Stimulated activated CD4-positive, alpha-beta T cell treated with anti-CD3 and anti-CD28 coated beads, Interleukin-1b, Interleukin-23, amount 100 ng/mL, for 1 hour (primary cell): Measurements from ENCODE around the gene RNF123.
"Not testable (repeated sequence)": the region's sequence is repeated elsewhere in the genome, so short reads cannot be mapped to it uniquely, and the experiment has no call there.

Experiments
- DNase-seq, 2 donors: peaks; one replicate each; pipeline ENCODE4 v3.0.0-alpha.2; 2020; ENCODE audit warnings: low read depth in 2 of 2

Gene RNF123

DNA sequence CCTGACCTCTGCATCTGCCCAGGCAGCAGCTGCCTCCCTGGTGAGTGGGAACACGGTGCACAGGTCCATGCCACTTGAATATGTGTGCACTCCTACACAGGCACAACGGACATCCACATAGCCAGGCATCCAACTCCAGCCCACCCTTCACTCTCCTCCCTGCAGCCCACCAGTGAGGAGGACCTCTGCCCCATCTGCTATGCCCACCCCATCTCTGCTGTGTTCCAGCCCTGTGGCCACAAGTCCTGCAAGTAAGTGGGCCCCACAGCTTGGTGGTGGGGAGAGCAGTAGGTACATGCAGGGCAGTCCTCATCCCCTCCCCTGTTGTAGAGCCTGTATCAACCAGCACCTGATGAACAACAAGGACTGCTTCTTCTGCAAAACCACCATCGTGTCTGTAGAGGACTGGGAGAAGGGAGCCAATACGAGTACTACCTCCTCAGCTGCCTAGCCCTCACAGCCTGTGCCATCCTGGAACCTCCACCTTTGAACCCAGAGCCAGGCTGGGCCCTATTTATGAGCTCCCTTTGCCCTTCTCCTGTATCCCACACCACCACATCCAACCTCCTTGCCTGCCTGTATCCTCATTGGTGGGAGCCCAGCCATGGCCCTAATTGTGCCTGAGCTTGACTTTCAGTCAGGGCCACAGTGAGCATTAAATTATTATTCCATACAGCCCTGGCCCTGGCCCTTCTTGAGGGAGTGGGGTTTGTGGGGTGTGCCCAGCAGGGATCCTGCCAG is 31.7 kb downstream of the RNF123 start:
- no peak for DNase-seq

DNA sequence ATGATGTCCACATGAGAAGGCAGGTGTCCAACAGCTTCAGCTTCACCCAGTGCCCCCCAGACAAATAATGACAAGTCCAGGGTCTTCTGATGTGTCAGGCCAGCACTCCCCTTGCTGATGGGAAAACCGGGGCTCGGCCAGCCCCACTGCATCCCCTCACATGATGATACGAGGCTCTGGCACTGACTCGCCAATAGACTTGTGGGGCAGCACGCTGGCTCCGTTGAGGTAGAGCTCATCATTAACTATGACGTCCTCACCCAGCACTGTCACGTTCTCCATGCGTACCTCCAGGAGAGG is 32.2 kb downstream of the RNF123 start:
- no peak for DNase-seq

DNA sequence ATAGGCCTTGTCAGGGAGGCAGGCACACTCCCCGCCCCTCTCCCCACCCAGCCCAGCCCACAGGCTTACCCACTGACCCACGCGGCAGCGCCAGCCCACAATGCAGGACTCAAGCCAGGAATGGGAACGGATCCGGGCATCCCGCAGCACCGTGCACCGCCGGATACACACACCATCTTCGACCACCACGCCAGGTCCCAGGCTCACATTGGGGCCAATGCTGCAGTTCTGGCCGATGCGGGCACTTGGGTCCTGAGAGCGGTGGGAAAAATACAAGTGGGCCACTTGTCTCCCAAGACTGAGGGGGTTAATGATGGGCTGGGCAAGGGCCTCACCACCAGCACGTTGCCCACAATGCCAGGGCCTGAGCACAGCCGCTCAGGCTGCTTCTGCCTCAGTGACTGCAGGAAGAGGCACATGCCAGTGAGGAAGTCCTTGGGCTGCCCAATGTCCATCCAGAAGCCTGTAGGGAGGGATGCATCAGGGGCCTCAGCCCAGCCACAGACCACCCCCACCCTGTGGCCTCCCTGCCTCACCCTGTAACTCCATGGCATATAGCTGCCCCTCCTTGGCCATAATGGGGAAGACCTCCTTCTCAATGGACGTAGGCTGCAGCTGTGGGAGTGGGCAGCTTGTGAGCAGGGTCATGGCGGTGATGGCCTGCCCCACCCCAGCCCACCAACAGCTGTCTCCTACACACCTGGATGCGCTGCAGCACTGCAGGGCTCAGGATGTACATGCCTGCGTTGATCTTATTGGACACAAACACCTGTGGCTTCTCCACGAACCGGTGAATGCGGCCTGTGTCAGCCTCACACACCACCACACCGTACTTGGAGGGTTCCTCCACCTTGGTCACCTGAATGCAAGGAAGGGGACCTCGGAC is 32.8 kb downstream of the RNF123 start:
- no peak for DNase-seq

DNA sequence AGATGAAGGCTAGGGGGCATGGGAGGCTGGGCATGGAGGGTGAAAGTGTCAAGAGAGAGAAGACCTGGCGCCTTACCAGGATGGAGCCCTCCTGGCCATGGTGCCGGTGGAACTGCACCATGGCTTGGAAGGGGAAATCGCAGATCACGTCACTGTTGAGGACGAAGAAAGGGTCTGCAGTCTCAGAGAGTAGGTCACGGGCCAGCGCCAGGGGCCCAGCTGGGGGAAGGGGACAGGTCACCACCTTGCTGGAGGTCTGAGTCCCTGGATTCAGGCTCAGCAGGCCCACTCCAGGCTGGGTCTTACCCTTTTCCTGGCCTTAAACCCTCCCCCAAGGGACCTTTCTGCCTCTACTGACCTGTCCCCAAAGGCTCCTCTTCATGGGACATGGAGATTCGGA is 33.5 kb downstream of the RNF123 start:
- no peak for DNase-seq

DNA sequence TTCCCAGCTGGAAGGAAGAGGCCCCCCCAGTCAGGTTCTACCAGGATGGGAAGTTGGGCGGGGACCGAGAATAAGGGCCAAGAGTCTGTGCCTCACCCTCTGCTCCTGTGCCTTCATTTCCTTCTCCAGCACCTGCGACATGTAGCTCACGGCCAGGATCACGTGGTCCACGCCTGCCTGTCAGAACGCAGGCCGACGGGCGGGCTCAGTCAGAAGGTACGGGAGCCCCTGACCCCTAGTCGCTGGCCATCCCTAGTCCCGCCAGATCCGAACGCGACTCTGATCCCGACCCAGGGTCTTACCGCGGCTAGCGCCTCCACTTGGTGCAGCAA is 33.9 kb downstream of the RNF123 start:
- no peak for DNase-seq

DNA sequence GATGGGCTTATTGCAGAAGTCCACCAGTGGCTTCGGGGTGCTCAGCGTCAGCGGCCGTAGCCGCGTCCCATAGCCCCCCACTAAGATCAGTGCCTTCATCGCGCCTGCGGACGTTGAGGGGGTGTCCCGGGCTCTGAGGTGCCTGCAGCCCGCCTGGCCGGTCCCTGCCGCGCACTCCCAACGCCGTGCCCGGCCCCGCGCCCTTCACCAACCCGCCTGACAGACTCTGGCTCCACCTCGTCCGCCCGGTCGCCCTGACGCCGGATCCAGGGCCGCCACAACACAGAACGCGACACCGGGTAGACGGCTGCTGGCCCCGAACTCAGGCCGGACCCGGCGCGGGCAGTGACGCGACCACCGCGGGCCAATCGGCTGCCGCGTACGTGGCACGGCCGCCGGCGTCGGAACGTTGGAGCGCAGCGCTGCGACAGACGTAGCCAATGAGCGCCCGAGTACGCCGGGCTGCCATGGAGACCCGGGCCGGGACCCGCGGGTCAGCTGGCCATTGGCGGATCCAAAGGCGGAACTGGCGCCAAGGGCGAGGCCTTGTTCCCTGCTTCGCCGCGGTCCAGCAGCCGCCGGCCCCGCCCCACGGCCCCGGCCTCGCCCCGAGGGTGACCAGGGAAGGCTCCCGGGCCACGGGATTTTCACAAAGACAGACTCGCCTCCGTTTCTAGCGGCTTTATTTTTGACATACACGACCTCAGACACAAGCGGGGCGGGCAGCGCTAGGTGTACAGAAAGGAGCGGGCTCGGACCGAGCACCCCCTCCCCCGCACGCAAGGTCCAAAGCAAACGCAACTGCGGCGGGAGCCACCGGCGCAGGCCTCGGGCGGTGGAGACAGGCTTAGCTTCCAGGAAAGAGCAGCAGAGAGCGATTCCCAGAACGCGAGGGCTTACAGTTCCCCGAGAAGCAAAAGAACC is 34.5 kb downstream of the RNF123 start, which contains the start of gene GMPPB:
GMPPB (minus strand) TSS at position 324 of the 924 bp plus-strand sequence; CDS start at position 99, 225 bp downstream.
- DNase-seq: peak; percentile 71 to 78

DNA sequence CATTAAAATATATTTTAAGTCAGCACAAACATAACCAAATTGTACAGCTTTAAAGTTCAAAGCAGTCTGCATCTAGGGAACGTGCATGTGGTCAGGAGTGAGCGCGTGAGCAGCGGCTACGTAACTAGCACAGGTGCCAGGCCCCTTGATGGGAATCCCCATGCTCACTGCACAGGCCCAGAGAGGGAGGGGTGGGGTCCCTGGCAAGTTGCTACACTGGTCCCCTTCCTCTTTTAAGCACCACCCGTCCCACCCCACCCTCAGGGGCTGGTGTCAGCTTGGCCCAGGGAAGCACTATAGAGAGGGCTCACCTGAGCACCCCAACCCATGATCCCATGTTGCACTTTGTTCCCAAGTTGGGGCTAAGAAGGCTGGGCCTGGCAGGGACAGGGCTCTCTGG is 35.2 kb downstream of the RNF123 start:
- no peak for DNase-seq

DNA sequence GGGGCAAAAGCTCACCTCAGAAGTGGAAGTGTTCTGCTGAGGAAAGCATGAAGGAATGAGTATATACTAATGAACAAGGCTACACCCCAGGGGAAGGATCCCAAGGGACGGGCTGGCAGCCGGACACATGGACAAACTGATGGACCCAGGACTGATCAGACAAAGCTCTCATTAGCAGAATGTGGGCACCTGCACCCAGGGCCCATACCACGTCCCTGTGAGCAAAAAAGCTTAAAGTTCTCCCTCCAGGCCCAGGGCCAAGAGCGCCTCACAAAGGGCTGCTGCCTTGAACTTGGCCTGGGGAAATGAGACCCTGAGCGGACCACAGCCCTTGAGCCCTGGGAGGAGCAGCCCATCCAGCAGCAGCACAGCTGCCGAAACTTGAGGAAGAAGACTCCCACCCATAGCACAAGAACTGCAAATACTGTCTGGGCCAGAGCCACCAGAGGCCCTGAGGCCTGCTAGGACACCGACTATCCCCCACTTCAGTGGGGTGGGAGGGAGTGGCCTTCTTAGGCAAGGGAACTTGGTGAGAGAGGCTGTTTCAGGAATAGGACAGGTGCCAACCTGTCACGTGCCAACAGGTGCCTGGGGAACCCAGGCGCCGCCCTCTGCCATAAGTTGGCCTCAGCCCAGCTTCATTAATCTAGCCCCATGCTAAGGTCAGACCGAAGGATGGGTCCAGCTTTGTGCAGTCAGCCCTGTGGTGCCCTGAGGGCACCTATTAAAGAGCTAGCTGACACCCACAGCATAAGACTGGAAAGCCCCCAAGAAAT is 36.7 kb downstream of the RNF123 start:
- DNase-seq: no peak

DNA sequence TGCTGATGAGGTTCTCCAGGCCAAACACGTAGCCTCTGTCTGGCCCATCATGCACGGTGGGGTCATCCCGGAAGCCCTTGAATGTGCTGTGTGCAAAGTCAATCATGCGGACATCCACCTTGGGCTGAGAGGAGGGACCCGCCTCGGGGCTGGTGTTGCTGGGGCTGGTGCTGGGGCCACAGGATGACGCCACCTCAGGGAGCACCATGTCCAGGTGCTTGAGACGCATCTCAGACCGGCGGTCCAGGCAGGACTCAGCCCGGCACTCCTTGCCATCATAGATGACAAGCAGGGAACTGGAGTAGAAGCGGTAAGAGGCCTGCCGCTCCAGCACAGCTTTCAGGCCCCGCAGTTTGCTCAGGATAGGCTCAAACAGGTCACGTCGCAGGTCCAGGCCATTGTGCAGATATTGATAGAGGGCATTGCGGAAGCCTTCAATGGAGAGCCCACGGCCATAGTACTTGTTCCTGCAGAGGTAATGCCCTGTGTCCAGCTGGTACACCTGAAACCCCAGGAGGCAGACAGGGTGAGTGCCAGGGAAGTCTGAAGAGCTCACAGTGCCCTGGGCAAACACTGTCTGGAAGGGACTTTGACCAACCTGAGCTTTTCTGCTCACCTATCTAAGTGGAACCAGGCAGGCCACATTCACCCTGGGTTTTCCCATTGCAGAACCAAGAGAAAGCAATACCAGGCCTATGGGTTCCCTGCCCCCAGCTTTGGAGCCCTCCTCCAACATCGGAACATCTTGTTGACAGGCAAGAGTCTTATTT is 38.0 kb downstream of the RNF123 start:
- no peak for DNase-seq

DNA sequence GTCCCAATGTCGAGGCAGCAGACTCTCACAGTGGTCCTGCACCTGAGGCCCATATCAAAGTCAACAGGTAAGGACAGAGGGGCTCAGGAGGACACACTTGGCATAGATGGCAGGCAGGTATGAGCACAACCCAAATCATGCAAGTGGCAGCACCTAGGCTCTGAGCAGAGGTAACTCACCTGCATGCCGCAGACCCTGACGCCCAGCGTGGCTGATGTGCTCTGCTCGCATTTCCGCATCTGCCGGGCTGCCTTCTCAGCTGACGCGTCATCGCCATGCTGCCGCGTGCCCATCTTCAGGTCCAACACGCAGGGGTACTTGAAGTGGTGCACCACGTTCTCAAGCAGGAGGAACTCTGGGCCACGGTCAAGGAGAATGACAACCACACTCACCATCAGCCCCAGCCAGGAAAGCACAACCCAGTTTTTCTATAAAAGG is 38.6 kb downstream of the RNF123 start:
- no peak for DNase-seq

DNA sequence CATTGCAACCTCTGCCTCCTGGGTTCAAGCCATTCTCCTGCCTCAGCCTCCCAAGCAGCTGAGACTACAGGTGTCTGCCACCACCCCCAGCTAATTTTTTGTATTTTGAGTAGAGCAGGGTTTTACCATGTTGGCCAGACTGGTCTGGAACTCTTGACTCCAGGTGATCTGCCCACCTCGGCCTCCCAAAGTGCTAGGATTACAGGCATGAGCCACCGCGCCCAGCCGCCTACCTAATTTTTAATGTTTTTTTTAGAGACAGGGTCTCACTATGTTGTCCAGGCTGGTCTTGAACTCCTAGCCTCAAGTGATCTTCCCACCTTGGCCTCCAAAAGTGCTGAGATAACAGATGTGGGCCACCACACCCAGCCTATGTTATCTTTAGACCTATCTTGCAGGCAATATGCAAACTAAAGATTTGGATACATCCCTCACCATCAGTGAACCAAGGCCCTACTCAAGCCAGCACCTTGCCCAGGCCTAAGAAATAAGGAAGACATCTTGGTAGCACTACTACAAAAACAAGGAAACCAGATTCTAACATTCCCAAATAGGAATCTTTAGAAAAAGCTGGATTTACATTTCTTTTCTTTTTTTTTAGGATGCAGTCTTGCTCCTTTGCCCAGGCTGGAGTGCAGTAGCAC is 40.7 kb downstream of the RNF123 start:
- no peak for DNase-seq

DNA sequence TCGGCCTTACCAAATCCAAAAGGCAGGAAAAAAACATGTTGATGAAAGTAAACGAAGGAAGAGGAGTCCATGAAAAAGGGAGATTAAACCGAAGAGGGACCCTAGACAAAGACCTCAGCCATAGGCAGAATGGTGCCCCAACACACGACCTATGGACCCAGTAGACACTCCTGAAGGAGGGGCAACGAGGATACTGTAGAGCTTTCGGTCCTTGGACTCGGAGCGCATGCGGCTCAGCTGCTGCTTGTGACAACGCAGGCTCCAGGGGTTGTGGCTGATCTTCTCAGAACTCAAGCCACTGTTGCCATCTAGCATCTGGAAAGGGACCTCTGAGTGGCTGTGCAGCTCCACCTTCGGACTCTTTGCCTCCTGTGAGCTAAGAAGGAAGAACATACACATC is 43.2 kb downstream of the RNF123 start:
- DNase-seq: no peak

DNA sequence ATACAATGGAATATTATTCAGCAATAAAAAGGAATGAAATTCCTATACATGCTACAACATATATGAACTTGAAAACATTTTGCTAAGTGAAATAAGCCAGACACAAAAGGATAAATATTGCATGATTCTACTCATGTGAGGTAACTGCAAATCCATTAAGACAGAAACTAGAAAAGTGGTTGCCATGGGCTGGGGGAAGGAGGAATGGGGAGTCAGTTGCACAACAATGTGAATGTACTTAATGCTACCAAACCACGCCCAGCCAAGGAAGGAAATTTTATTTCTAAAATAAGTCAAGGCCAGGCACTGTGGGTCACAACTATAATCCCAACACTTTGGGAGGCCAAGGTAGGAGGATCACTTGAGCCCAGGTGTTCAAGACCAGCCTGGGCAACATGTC is 44.2 kb downstream of the RNF123 start:
- DNase-seq: no peak

DNA sequence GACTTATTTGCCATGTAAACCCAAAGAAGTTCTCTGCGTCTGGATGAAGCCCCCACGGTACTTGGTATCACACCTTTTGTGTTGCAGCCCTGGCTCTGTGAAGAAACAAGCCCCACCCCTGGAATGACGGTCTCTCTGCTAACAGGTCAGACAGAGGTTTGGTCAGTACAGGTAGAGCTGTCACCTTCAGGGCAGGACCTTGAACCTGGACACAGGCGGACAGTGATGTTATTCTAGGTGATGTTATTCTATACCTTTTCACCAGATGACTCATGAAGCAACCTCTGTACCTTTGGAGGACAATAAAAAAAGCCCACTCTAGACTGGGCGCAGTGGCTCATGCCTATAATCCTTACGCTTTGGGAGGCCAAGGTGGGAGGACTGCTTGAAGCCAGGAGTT is 45.4 kb downstream of the RNF123 start:
- no peak for DNase-seq

DNA sequence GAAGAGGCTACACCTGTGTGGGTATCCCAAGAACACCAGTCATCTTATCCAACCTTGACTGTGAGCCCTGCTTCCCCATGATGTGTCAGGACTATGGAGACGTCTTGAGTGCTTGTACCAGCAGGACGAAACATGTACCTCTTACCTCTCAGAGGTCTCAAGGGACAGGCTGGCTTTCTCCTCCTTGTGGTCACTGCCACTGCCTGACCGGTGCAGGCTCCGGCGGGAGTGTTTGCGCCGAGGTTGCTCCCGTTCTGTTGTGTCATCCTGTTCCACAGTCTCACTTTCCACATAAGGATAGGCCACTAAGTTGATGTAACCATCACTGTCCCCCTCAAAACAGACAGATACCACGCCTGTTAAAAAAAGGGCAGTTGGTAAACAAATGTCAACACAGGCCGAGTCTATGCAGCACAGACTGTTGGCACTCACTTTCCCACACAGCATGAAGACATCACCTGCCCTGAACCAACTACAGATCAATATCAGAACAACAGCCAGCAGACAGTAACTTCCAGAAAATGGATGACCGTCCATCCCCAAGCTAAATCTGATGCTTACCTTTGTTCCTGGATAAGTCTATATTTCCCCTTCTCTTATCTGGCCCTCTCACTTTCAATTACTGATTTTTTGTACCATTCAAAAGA is 48.8 kb downstream of the RNF123 start:
- DNase-seq: no peak

DNA sequence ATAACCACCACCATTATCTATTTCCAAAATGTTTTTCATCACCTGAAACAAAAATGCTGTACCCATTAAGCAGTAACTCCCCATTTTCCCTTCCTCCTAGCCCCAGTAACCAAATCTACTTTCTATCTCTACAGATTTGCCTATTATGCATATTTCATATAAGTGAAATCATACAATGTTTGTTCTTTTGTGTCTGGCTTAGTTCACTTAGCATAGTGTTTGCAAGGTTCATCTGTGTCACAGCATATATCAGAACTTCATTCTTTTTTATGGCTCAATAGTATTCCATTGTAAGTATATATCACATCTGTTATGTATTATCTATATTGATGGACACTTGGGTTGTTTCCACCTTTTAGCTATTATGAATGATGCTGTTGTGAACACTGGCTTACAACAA is 51.1 kb downstream of the RNF123 start:
- no peak for DNase-seq

DNA sequence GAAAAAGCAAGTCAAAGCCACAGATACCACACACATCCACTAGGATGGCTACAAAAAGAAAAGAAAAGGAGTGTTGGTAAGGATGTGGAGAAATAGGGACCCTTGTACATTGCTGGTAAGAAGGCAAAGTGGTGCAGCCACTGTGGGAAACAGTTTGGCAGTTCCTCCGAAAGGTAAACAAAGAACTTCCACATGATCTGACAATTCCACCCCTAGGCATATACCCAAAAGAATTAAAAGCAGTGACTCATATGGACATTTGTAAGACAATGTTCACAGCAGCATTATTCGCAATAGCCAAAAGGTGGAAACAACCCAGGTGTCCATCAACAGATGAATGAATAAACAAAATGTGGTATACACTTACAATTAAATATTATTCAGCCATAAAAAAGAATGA is 56.6 kb downstream of the RNF123 start:
- no peak for DNase-seq

DNA sequence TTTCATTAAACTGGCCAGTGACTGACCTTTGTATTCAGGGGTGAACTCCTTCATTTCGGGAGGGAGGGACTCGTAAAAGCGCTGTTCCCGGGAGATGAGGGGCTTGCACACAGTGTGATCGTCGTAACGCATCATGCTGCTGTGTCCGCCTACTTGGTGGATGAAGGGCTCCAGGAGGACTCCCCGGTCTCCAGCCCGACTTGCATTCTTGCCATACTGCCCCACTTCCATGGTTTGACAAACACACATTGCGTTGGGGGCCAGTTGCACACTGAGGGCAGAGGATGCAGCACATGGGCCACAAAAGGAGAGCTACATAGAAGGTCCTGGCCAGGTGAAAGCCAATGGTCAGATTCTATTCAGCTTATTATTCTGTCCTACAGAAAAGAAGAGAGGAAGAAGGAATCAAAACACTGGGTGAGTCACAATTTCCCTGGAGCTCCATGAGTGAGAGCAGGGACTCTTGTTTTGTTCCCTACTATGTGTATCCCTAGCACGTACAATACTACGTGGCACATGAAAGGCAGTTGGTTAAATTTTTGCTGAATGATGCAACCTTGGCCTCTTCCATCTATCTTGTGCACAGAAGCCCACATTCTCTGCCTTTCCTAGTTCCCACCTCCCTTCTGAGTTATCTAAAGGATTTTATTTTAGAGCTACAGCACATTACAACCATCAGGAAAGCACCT is 58.6 kb downstream of the RNF123 start:
- DNase-seq: no peak

DNA sequence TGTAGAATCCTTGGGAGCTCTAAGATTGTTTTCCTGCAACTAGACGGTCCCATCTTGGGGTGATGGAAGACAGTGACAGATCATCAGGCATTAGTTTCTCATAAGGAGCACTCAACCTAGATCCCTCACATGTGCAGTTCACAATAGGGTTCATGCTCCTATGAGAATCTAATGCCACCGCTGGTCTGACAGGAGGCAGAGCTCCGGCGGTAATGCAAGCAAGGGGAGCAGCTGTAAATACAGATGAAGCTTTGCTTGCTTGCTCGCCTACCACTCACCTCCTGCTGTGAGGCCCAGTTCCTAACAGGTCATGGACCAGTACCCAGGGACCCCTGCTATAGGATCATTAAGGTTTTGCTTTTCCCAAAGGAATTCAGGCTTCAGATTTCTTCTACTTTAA is 59.5 kb downstream of the RNF123 start:
- DNase-seq: not testable (repeated sequence)
